ENCODE data around the gene LRIT2. TPM values are rescaled to one million over a fixed set of nuclear protein-coding genes. Genes with fewer than 3 reads are reported as not detected.

LRIT2 gene
- polyA plus RNA-seq, 4 donors: not detected

Other genes with a start within 250 kb of the LRIT2 start
- gene GHITM, start 86.0 kb downstream of the LRIT2 start, polyA plus RNA-seq (ENCODE audit: insufficient read length in 4 of 4): 100 to 1,000 TPM; 147 to 199 (median 171) TPM
- gene GPR15LG, start 51.7 kb downstream of the LRIT2 start, polyA plus RNA-seq (ENCODE audit: insufficient read length in 4 of 4): under 1 TPM in 3 of 4 donors, not detected in 1; 0.22 to 0.51 (median 0.46) TPM
- under 1 TPM; 0.64 to 0.99 (median 0.75) TPM for gene CDHR1, start 31.0 kb downstream of the LRIT2 start, polyA plus RNA-seq (ENCODE audit: insufficient read length in 4 of 4)
- not detected for gene LRIT1, start 16.0 kb upstream of the LRIT2 start, polyA plus RNA-seq (ENCODE audit: insufficient read length in 4 of 4)
- under 1 TPM in 1 of 4 donors, not detected in 3; 0.16 TPM for gene RGR, start 19.5 kb upstream of the LRIT2 start, polyA plus RNA-seq (ENCODE audit: insufficient read length in 4 of 4)
- 10 to 100 TPM; 23.6 to 28.5 (median 26.6) TPM for gene CCSER2, start 103.0 kb upstream of the LRIT2 start, polyA plus RNA-seq (ENCODE audit: insufficient read length in 4 of 4)

All from left renal cortex interstitium (tissue), 4 donors.